Progenitor cell of endocrine pancreas (in vitro differentiated cells): ENCODE data around the gene SH3BP5L. TPM values are rescaled to one million over a fixed set of nuclear protein-coding genes. Genes with fewer than 3 reads are reported as not detected.

ENCODE experiments used
- DNase-seq: peaks from one replicate; pipeline ENCODE4 v3.0.0; 2021; ENCODE audit warnings: low spot score; ENCODE audit not compliant: unreplicated experiment
- H3K27ac Mint-ChIP-seq: 2 replicates; pipeline ENCODE4 v1.8.0; 2021; ENCODE audit warnings: mild to moderate bottlenecking, moderate library complexity, mixed read lengths
- H3K27me3 Mint-ChIP-seq: 2 replicates; pipeline ENCODE4 v1.8.0; 2021; ENCODE audit warnings: mixed read lengths
- H3K36me3 Mint-ChIP-seq: 2 replicates; pipeline ENCODE4 v1.8.0; 2022; ENCODE audit warnings: mixed read lengths; ENCODE audit not compliant: insufficient read depth
- H3K4me1 Mint-ChIP-seq: 2 replicates; pipeline ENCODE4 v1.8.0; 2021; ENCODE audit warnings: low read depth, mixed read lengths
- H3K4me3 Mint-ChIP-seq: 2 replicates; pipeline ENCODE4 v1.8.0; 2021; ENCODE audit warnings: low read depth, mild to moderate bottlenecking, moderate library complexity, mixed read lengths
- H3K9me3 Mint-ChIP-seq: 2 replicates; pipeline ENCODE4 v1.8.0; 2021; ENCODE audit warnings: low read depth, mixed read lengths
- total RNA-seq: library from RNA; stranded (reverse); gene quantifications from 2 replicates; pipeline ENCODE4 v1.2.1, GENCODE V29; 2021
- TF ChIP-seq, protein P1 (sequence below): fragments of 200-600 bp; sonication (generic); IDR thresholded peaks from one replicate; pipeline ENCODE4 v1.5.0; 2021; ENCODE audit warnings: antibody characterized with exemption, mild to moderate bottlenecking; ENCODE audit not compliant: unreplicated experiment

Gene SH3BP5L
- total RNA-seq, 1 donor from 2014 or later: 32.5 TPM

GRCh38 chr1:248871837-248872401, 46.2 kb upstream of the SH3BP5L start:
- peaks cover 4% of the 10 kb centered on the region for H3K36me3 Mint-ChIP-seq
- no peaks in the 10 kb centered on the region for H3K27me3 Mint-ChIP-seq
- DNase-seq: no peak
- no peaks in the 10 kb centered on the region for H3K9me3 Mint-ChIP-seq
- peaks cover 4% of the 10 kb centered on the region for H3K4me1 Mint-ChIP-seq
- H3K27ac Mint-ChIP-seq: no peak overlapping the region
- H3K4me3 Mint-ChIP-seq: peak overlapping the region; percentile 50
- TF ChIP-seq, protein P1, sequence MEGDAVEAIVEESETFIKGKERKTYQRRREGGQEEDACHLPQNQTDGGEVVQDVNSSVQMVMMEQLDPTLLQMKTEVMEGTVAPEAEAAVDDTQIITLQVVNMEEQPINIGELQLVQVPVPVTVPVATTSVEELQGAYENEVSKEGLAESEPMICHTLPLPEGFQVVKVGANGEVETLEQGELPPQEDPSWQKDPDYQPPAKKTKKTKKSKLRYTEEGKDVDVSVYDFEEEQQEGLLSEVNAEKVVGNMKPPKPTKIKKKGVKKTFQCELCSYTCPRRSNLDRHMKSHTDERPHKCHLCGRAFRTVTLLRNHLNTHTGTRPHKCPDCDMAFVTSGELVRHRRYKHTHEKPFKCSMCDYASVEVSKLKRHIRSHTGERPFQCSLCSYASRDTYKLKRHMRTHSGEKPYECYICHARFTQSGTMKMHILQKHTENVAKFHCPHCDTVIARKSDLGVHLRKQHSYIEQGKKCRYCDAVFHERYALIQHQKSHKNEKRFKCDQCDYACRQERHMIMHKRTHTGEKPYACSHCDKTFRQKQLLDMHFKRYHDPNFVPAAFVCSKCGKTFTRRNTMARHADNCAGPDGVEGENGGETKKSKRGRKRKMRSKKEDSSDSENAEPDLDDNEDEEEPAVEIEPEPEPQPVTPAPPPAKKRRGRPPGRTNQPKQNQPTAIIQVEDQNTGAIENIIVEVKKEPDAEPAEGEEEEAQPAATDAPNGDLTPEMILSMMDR: no peak

GRCh38 chr1:248862998-248863881, 37.5 kb upstream of the SH3BP5L start:
- TF ChIP-seq, protein P1: no peak
- H3K9me3 Mint-ChIP-seq: no peaks in the 10 kb centered on the region
- peak overlapping the region; percentile 59 for H3K4me3 Mint-ChIP-seq
- peaks cover 17% of the 10 kb centered on the region for H3K4me1 Mint-ChIP-seq
- no peaks in the 10 kb centered on the region for H3K36me3 Mint-ChIP-seq
- peaks cover 36% of the 10 kb centered on the region for H3K27me3 Mint-ChIP-seq
- H3K27ac Mint-ChIP-seq: no peak overlapping the region
- DNase-seq: peak; percentile 66

- TF ChIP-seq, protein P1: no peak
- peak overlapping the region; percentile 59 for H3K4me3 Mint-ChIP-seq
- H3K9me3 Mint-ChIP-seq: no peaks in the 10 kb centered on the region
- DNase-seq: no peak
- H3K4me1 Mint-ChIP-seq: peaks cover 19% of the 10 kb centered on the region
- H3K36me3 Mint-ChIP-seq: no peaks in the 10 kb centered on the region
- H3K27ac Mint-ChIP-seq: no peak overlapping the region
- peaks cover 36% of the 10 kb centered on the region for H3K27me3 Mint-ChIP-seq
Measured at GRCh38 chr1:248862695-248862997, 36.9 kb upstream of the SH3BP5L start.

GRCh38 chr1:248861616-248862015, 35.9 kb upstream of the SH3BP5L start:
- no peak overlapping the region for H3K4me3 Mint-ChIP-seq
- TF ChIP-seq, protein P1: no peak
- H3K36me3 Mint-ChIP-seq: no peaks in the 10 kb centered on the region
- peaks cover 27% of the 10 kb centered on the region for H3K4me1 Mint-ChIP-seq
- no peak overlapping the region for H3K27ac Mint-ChIP-seq
- H3K27me3 Mint-ChIP-seq: peaks cover 36% of the 10 kb centered on the region
- DNase-seq: no peak
- no peaks in the 10 kb centered on the region for H3K9me3 Mint-ChIP-seq

- peaks cover 30% of the 10 kb centered on the region for H3K27me3 Mint-ChIP-seq
Measured at GRCh38 chr1:248860007-248860406, 34.3 kb upstream of the SH3BP5L start.

More at GRCh38 chr1:248860007-248860406, 34.3 kb upstream of the SH3BP5L start:
- Mint-ChIP-seq H3K27ac (peak overlapping the region; percentile 92), H3K4me3 (peak overlapping the region; percentile 84), H3K9me3 (no peaks in the 10 kb centered on the region), H3K4me1 (peaks cover 27% of the 10 kb centered on the region), H3K36me3 (peaks cover 3% of the 10 kb centered on the region)
- DNase-seq: no peak
- TF ChIP-seq, protein P1: no peak
